Stimulated activated naive CD4-positive, alpha-beta T cell treated with Interleukin-2 at 50 U/mL for 16 hours (primary cell): ENCODE data around the gene THSD4.
"Not testable (repeated sequence)": the region's sequence is repeated elsewhere in the genome, so short reads cannot be mapped to it uniquely, and the experiment has no call there.

Experiments used
- DNase-seq: peaks from one replicate; lab custom pipeline; 2025; lab: John Stamatoyannopoulos, UW

The THSD4 gene

GRCh38 chr15:71658827-71659729, 543.8 kb downstream of the THSD4 start:
- DNase-seq, result no peak

GRCh38 chr15:71659730-71660067, 544.4 kb downstream of the THSD4 start:
- DNase-seq, result no peak

- DNase-seq, result no peak
Observed at GRCh38 chr15:71660501-71660900, 545.2 kb downstream of the THSD4 start.

- no peak for DNase-seq
Observed at GRCh38 chr15:71662306-71662705, 547.0 kb downstream of the THSD4 start.

- DNase-seq, result no peak
Observed at GRCh38 chr15:71664622-71665021, 549.4 kb downstream of the THSD4 start.

GRCh38 chr15:71666763-71667620, 551.7 kb downstream of the THSD4 start:
- DNase-seq, result no peak

- no peak for DNase-seq
Observed at GRCh38 chr15:71669688-71670087, 554.4 kb downstream of the THSD4 start.

GRCh38 chr15:71670222-71670621, 555.0 kb downstream of the THSD4 start:
- DNase-seq, result not testable (repeated sequence)

GRCh38 chr15:71674354-71674753, 559.1 kb downstream of the THSD4 start:
- DNase-seq, result no peak

GRCh38 chr15:71677352-71677751, 562.1 kb downstream of the THSD4 start:
- no peak for DNase-seq

- DNase-seq, result no peak
Observed at GRCh38 chr15:71677766-71678165, 562.5 kb downstream of the THSD4 start.

GRCh38 chr15:71678191-71678590, 562.9 kb downstream of the THSD4 start:
- no peak for DNase-seq

- no peak for DNase-seq
Observed at GRCh38 chr15:71678605-71679004, 563.3 kb downstream of the THSD4 start.

- no peak for DNase-seq
Observed at GRCh38 chr15:71679223-71679792, 564.0 kb downstream of the THSD4 start.

GRCh38 chr15:71679793-71680353, 564.6 kb downstream of the THSD4 start:
- DNase-seq, result no peak

GRCh38 chr15:71682001-71682400, 566.7 kb downstream of the THSD4 start:
- no peak for DNase-seq

GRCh38 chr15:71683411-71684274, 568.4 kb downstream of the THSD4 start:
- no peak for DNase-seq

- DNase-seq, result no peak
Observed at GRCh38 chr15:71685420-71685993, 570.2 kb downstream of the THSD4 start.

- no peak for DNase-seq
Observed at GRCh38 chr15:71686221-71687050, 571.2 kb downstream of the THSD4 start.

GRCh38 chr15:71687902-71688508, 572.7 kb downstream of the THSD4 start:
- DNase-seq, result no peak
